ENCODE data around the gene PNPLA1.

- TF ChIP-seq EZH2 (IDR thresholded peaks at IDR 0.05; ENCODE audit: borderline replicate concordance, low read length), result no peak
- no peak for TF ChIP-seq CTCF (IDR thresholded peaks at IDR 0.05; ENCODE audit: low read length)
These were observed 28.2 kb downstream of the PNPLA1 start for GRCh38 chr6:36298027-36298426.

All from OCI-LY1 (cell line).